ENCODE measurements around the gene SOX9. TPM values are rescaled to one million over a fixed set of nuclear protein-coding genes. Genes with fewer than 3 reads are reported as not detected.

The SOX9 gene
- total and polyA plus RNA-seq, 2 of the 8 experiments (the other 6 are each of a cell fraction or from before 2014, with no cell fraction given), result 1.9 to 4.9 TPM

GRCh38 chr17:72077326-72077960 is 43.4 kb upstream of the SOX9 start (continued):
- no peak for TF ChIP-seq USF2 (IDR thresholded peaks at IDR 0.05; ENCODE audit: low read length)
